ENCODE data around the gene ACER2.

DNA sequence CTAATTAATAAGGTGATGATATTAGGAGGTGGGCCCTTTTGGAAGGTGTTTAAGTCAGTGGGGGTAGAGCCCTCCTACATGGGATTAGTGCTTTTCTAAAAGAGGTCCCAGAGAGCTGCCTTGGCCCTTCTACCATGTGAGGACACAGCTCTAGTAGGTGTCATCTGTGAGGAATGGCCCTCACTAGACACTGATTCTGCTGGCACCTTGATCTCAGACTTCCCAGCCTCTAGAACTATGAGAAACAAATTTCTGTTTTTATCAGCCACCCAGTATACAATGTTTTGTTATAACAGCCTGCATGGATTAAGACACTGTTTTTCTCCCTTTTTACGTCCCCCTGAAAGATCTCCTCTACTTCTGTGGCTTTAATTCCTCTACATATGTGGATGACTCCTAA is 31.6 kb downstream of the ACER2 start:
- TF ChIP-seq CTCF (optimal IDR thresholded peaks at IDR 0.05 in 1 of 3, IDR thresholded peaks at IDR 0.05 in 1 of 3, conservative IDR thresholded peaks at IDR 0.05 in 1 of 3; ENCODE audit: extremely low read depth in 1 of 3, insufficient read depth in 2 of 3, low read length in 3 of 3) (no peak), EZH2 (IDR thresholded peaks at IDR 0.05; ENCODE audit: low read length) (no peak)

Measured in keratinocyte (primary cell).